H1 (cell line): ENCODE results near the gene ZBTB34.

Source experiments
- ATF2 ChIP-seq: IDR thresholded peaks from 2 replicates; pipeline ENCODE4 v1.6.1; 2012; ENCODE audit warnings: low read length, inconsistent platforms
- CTCF ChIP-seq, 3 experiments: IDR thresholded peaks; 1 replicate in 2 of 3; 2 replicates in 1 of 3; pipeline versions ENCODE4 v1.5.1 to v1.6.1; 2011; ENCODE audit warnings: low read length in 3 of 3, mild to moderate bottlenecking in 3 of 3, inconsistent platforms in 2 of 3, low read depth in 1 of 3, moderate library complexity in 1 of 3; ENCODE audit not compliant: insufficient read depth in 1 of 3; ENCODE audit errors: control extremely low read depth in 1 of 3
- PHF8 ChIP-seq: fragments of 200-600 bp; sonication (generic); conservative IDR thresholded peaks from 2 replicates; pipeline ENCODE4 v1.7.1; 2012; ENCODE audit warnings: low read depth, mild to moderate bottlenecking, inconsistent platforms, low read length, moderate library complexity
- TAF1 ChIP-seq: IDR thresholded peaks from 2 replicates; pipeline ENCODE4 v1.6.1; 2011; ENCODE audit warnings: mild to moderate bottlenecking, low read depth, low read length

GRCh38 chr9:126877418-126877817 is 17.0 kb downstream of the ZBTB34 start:
- TF ChIP-seq CTCF (IDR thresholded peaks at IDR 0.05; ENCODE audit: control extremely low read depth in 1 of 3, insufficient read depth in 1 of 3, low read depth in 1 of 3, low read length in 3 of 3) (no peak), PHF8 (no peak), ATF2 (no peak), TAF1 (no peak)
